GM21447 (cell line): ENCODE data around the gene CD101.

Experiments
- ATAC-seq: cut with Tn5 transposase; IDR thresholded peaks from one replicate; pipeline ENCODE4 v1.9.1; 2021; ENCODE audit not compliant: unreplicated experiment

The CD101 gene

DNA sequence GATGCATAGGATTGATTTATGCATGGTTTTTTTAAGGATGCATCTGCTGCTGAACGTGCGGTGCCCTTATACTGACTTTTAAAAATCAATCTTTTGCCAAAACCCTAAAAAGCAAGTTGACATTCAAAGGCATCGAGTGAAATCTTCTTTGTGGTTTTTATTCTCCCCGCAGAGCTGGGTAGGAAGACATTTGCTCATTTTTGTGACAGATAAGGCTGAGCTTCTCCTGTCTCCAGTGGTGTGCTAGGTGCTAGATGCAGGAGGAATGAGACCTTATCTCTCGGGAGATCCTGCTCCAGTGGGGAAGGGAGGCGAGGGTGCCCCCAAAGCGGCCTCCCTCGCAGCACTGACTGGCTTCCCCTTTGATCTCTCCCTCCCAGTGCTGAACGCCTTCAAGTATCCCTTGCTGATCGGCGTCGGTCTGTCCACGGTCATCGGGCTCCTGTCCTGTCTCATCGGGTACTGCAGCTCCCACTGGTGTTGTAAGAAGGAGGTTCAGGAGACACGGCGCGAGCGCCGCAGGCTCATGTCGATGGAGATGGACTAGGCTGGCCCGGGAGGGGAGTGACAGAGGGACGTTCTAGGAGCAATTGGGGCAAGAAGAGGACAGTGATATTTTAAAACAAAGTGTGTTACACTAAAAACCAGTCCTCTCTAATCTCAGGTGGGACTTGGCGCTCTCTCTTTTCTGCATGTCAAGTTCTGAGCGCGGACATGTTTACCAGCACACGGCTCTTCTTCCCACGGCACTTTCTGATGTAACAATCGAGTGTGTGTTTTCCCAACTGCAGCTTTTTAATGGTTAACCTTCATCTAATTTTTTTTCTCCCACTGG lies 14.9 kb upstream of the CD101 start:
- ATAC-seq: no peak

DNA sequence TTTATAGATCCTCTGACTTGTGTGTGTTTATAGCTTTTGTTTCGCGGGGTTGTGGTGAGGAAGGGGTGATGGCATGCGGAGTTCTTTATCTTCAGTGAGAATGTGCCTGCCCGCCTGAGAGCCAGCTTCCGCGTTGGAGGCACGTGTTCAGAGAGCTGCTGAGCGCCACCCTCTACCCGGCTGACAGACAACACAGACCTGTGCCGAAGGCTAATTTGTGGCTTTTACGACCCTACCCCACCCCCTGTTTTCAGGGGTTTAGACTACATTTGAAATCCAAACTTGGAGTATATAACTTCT lies 14.4 kb upstream of the CD101 start:
- no peak for ATAC-seq

DNA sequence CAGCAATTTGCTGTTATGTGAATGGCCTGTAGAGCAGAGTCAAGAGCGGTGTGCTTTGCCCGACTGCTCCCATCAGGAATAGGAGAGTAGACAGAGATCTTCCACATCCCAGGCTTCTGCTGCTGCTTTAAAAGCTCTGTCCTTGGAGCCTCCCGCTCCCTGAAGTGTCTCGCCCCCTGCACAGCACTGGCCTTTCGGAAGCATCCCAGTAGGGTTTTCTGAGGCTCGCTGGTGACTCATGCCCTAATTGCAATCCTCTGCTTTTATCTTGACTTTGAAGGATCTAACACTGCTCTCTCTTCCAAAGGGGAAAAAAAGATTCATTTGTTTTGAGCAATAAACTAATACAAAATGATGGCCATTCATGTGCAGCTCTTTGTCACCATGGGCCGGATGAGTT lies 13.3 kb upstream of the CD101 start:
- ATAC-seq: no peak

DNA sequence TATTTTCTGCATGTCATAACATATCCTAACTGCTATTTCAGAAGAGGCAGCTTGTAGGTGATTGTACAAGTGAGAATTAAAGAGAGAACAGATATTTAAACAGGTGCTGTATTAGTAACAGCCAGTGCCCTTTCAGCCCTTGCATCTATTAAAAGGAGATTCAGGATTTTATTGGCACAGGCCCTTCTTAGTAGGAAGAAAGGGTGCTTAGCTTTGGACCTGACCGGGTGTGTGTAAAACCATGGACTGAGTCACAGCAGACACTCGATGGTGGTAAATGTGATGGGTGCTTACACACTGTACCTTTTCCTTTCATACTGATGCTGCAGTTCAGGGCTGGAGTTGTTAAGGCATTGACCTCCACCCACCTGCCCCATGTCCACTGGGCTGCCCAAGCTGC lies 12.7 kb upstream of the CD101 start:
- no peak for ATAC-seq

DNA sequence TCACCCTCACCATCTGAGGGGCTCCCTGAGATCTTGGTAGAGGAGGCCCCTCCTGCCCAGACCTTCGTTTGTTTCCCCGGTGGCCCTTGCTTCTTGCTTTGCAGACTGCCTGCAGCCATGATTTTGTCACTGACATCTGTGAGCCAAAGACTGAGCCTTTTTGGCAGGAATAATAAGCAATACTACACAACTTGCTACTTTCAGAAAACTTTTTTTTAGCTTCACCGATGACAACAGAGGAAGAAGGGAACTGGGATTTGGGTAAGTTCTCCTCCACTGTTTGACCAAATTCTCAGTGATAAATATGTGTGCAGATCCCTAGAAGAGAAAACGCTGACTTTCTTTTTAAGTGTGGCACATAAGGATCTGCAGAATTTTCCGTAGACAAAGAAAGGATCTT lies 11.7 kb upstream of the CD101 start:
- ATAC-seq: no peak

DNA sequence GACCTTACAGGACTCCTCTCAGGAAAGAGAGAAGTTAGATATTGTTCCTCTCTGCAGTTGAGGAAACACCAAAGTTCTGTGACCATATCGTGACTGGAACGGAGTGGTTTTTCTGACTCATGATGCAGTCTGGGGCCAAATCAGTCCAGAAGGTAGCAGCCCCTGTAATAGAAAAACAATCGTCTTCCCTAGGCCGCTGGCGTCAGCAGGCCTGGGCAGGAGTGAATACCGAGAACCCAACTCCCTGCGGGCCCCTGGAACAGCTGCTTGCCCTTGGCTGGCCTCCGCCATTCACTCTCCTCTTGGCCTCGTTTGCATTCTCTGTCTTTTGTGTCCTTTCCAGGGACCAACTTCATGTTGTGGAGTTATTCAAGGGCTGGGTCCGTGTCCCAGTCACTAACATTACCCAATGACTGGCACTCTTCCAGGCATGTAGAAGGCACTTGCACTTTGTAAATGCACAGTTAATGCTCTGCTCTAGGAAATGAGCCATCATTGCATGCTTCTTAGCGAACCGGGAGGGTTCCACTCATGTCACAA lies 10.9 kb upstream of the CD101 start:
- no peak for ATAC-seq

DNA sequence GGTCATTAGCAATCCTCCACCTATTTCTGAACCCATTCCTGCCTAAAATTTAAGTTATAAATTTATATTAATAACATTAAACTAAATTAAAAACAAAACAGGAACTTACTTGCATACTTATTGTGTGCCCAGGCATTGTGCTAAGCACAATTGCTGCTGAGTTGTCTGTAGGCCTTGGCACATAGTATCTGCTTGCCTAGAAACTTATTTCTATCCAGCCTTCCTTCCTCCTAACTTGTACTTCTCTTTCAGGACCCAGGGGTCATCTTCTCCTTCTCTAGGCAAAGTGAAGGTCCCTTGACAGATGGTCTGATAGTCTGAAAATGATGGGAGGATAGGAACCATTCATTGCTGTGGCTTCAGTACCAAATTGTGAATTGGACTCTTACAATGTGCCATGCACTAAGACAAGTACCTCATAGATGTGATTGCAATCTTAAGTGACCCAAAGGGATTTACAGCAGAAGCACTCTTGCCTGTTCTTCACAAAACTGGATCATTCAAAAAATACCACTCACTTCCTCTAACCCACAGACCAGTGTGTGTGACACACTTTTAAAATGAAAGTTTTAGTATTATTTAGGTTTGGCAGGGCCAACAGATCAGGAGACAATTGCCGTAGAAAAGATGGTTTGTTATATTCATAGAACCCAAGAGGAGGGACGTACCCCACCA lies 10.3 kb upstream of the CD101 start:
- no peak for ATAC-seq

DNA sequence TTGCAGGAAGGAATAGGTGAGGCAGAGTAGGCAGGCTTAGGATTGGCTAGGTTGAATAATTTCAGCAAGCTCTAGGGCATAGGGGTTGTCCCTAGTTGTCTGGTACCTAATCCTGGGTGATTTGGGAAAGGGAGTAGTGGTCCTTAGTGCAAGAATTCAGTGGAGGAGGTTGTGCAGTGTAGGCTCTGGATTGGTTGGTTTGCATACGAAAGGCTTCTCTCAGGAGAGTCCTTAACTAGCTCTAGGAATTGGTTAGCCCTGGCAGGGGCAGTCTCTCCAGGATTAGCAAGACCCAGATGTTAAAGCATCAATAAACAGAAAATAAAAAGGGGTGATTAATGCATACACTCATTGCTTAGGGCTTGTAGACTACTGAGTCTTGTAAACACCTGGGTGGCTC lies 9.6 kb upstream of the CD101 start:
- no peak for ATAC-seq

DNA sequence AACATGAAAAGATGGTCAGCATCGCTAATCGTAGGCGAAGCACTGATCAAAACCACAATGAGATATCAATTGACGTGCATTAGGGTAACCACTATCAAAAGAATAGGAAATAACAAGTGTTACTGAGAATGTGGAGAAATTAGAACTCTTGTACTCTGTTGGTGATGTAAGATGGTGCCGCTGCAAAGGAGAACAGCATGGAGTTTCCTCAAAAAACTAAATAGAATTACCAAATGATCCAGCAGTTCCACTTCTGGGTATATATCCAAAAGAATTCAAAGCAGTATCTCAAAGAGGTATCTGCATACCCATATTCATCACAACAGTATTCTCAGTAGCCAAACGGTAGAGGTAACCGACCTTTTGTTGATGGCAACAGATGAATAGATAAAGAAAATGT lies 8.3 kb upstream of the CD101 start:
- ATAC-seq: no peak

DNA sequence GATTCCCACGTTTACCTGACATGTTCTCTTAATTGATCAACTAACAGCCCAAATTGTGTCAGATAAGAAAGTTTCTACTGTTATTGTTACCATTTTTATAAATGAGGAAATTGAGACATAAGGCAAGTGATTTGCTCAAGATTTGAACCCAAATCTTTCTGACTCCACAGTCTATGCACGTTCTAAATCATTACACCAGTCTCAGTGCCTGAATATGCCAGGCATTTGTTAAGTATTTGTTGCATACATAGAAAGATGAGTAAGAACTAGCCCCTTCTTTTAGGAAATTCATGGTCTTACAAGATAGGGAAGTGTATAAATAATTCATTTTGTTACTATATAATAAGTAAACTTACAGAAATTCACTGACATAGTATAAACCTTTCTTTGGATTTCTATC lies 7.1 kb upstream of the CD101 start:
- ATAC-seq: no peak

DNA sequence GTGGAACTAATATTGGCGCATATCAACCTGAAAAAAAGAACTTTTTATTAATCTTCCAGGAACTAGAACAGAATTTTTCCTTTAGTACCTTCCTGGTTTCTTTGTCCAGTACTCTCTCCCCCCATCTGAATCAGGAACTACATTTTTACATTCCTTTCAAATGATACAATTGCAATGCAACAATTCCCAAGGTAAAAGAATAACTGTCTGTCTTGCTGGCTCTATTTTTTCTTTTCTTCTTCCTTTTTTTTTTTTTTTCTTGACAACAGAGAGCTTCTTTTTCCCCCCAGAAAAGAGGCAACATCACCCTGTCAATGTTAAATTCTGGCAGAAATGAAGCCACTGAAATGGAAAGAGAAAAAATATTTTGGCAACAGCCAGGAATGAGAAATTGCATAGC lies 4.5 kb upstream of the CD101 start:
- no peak for ATAC-seq

DNA sequence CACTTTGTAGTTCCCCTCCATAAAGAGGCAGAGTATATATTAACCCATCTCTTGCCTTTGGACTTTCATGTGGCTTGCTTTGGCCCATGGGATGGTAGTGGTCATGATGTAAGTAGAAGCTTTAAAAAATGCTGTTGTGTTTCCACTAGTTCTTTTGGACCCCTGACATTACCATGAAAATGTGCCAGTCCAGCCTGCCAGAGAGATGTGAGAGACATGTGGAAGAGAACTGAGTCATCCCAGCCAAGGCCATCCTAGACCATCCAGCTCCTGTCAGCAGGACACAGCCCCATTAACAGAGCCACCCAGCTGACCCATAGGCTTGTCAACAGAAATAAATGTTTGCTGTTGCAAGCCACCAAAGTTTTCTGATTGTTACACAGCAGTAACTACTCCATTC lies 3.9 kb upstream of the CD101 start:
- no peak for ATAC-seq

DNA sequence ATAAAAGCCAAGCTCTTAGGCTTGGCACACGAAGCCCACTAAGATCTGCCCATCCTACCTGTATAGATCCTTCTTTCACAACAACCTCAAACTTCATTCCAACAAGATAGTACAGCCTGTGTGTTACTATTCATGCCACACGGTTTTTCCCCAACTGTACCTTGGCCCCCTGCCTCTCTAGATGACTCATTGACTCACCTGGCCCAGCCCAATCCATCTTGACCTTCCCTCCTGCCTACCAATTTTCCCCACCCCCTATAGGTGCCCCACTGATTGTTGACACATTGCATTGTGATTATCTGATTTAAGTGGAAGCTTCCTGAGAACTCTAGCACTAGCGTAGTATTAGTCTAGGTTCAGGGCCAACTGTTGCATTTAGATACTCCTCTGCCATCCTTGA lies 2.0 kb upstream of the CD101 start:
- ATAC-seq: no peak

DNA sequence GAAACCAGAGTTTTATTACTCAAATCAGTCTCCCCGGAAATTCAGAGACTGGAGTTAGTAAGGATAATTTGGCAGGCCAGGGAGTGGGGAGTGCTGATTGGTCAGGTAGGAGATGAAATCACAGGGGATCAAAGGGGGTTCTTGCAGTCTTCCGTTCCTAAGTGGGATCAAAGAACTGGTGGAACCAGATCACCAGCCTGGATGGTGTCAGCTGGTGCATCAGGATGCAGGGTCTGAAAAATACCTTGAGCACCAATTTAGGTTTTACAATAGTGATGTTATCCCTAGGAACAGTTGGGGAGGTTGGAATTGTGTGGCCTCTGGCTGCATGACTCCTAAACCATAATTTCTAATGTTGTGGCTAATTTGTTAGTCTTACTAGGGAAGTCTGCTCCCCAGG lies 1.4 kb upstream of the CD101 start:
- no peak for ATAC-seq

DNA sequence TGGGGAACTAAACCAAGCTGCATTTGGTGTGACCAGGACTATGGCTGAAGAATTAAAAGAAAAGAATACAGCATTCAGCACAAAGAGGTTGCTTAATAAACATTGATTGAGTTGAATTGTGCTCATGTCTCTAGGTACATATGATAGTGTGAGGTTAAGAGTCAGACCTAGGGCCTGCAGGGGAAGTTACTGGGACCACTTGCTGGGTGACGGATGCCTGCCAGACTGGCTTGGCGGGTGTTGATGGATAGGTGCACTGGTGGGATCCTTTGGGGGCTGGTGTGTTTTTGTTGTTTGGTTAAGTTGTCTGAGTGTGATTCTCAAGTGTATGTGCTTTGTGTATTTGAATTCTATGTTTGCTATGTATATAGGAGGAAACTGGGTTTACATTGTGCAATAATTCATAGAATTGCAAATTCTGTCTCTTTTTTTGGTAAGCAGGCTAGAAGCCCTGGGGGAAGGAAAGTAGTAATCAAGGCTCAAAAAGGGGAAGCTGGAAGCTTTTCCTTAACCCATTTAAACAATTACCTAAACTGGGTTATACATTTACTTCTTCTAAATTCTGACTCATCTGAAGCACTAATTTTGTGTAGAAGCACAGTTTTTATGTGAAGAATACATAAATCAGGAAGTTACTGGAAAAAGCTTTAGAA lies 1.8 kb downstream of the CD101 start:
- no peak for ATAC-seq

DNA sequence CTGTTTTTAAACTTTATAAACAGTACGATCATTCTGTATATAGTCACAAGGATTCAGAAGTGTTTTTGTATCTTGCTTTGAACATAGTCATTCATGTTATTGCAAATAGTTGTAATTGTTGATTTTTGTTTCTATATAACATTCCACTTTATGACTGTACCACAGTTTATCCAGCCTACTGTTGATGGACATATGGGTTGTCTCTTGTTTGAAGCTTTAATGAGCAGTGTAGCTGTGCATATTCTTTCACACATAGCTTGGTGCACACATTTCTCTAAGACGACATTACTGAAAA lies 6.1 kb downstream of the CD101 start:
- no peak for ATAC-seq

DNA sequence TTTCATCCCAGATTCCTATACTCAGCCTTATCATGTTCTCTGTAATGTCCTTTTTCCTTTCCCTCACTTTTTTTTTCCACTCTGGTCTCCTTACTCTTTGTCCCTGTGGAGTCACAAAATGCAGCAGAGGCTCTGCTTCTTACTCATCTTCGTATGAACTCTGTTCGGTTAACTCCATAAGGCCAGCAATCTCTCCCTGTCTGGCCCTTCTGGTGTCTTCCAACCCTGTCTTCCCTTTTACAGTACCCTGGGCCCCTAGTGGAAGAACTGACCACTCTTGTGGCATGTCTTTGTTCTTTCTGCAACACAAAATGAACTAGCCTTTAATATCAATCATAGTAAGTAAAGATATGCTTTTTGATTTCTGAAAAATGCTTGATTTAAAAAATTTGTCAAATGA lies 7.1 kb downstream of the CD101 start:
- no peak for ATAC-seq

DNA sequence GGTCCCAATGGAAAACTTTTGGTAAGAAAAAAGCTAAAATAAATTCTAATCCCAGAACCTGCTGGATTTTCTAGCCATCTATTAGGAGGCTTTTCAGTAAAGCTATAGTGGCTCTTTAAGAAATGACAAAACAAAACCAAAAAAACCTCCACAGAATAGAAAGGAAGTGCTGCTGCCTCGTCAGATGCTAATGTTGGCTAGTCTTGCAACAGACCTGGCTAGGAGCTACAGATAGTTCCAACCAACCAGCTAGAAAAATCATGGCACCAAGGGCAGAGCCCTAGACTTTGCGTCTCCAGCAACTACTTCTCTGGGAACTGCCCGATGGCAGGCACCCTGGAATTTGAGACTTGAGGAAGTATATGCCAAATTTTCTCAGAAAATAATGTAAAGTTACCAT lies 7.6 kb downstream of the CD101 start:
- no peak for ATAC-seq

DNA sequence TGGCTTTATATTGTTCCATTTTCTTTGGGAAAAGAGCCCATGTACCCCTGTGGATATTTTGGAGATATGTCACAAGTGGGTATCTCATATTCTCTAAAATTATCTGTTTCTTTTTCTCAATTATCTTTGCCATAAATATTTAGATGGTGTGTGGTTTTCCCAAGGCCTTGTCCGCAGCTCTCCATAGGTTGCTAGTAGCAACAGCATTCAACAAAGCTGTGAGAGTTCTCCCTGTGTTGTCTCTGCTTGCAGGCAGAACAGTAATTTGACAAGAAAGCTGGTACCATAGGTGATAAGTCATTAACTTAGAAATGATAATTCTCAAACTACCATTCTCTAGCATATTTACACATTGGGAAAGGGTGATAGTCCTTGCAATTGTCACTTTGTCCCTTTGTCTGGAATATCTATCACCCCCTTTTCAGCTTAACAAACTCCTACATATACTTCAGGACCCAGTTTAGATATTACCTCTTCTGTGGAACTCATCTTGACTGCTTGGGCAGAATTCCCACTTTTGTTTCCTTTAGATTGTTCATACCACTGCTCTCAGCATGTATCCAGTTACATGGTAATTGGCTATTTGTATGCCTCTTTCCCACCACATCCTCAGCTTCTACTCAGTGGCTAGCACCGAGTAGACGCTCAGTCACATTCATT lies 8.9 kb downstream of the CD101 start:
- ATAC-seq: no peak

DNA sequence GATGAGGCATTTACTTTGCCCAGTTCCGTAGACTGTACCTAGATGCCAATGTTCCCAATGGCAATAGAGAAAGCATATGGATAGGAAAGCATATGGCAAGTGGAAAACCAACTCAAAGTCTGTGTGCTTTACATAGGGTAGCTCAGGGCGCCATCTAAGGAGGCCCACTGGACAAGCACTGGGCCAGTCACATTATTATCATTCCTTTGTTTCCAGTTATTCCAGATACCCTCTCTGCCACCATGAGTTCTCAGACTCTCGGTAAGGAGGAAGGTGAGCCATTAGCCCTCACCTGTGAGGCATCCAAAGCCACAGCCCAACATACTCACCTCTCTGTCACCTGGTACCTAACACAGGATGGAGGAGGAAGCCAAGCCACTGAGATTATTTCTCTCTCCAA lies 9.8 kb downstream of the CD101 start:
- no peak for ATAC-seq

DNA sequence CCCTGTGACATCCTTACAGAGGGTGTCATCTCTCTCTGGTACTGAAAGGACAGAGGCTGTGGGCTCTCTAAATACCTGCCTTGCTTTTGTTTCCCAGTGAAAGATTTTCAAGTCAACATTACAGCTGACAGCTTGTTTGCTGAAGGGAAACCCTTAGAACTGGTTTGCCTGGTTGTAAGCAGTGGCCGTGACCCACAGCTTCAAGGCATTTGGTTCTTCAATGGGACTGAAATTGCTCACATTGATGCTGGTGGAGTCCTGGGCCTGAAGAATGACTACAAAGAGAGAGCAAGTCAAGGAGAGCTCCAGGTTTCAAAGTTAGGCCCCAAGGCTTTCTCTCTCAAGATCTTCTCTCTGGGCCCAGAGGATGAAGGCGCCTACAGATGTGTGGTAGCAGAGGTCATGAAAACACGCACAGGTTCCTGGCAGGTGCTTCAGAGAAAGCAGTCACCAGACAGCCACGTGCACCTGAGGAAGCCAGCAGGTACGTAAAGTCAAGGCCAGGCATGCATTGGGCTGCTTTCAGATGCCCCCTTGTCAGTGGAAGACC lies 11.8 kb downstream of the CD101 start:
- ATAC-seq: no peak

DNA sequence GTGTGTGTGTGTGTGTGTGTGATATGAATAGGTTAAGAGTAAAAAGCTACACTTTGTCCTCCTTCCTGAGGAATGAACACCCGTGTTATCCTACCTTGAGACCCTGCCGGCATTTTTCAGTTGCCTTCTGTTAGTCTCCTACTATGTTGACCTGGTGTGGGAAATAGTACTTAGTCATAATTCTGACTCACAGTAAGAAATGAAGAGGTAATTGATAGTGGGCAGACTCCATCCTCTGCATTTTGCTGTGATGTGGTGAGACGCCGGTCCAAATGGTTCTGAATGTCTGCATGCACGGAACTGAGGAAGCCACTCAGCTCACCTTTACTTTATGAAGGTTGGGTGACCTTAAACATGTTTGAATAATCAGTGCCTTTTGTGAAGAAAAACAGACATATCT lies 12.6 kb downstream of the CD101 start:
- no peak for ATAC-seq
